22Rv1 (cell line): ENCODE measurements around the gene SPATA45.
"Not testable (repeated sequence)": the region's sequence is repeated elsewhere in the genome, so short reads cannot be mapped to it uniquely, and the experiment has no call there.

Experiments used
- H3K27ac ChIP-seq: fragments of 450-650 bp; 2 replicates; pipeline ENCODE4 v1.5.1; 2017
- CTCF ChIP-seq: fragments of 450-650 bp; IDR thresholded peaks from 2 replicates; pipeline ENCODE4 v1.5.1; 2017; ENCODE audit warnings: mild to moderate bottlenecking
- ZFX ChIP-seq: fragments of 450-650 bp; IDR thresholded peaks from 2 replicates; pipeline ENCODE4 v1.6.1; 2017; ENCODE audit warnings: antibody characterized with exemption, borderline replicate concordance

SPATA45 gene

GRCh38 chr1:212867192-212867591 lies 19.7 kb upstream of the SPATA45 start:
- TF ChIP-seq ZFX (no peak), CTCF (no peak)
- H3K27ac ChIP-seq: no peak overlapping the region

GRCh38 chr1:212864201-212864600 lies 16.8 kb upstream of the SPATA45 start:
- H3K27ac ChIP-seq: no peak overlapping the region
- no peak for TF ChIP-seq ZFX
- TF ChIP-seq CTCF: no peak

- not testable (repeated sequence) for H3K27ac ChIP-seq
Measured at GRCh38 chr1:212863345-212863744, 15.9 kb upstream of the SPATA45 start.

- TF ChIP-seq CTCF (no peak), ZFX (no peak)
- no peak overlapping the region for H3K27ac ChIP-seq
Measured at GRCh38 chr1:212862111-212862690, 14.8 kb upstream of the SPATA45 start.

GRCh38 chr1:212860713-212861581 lies 13.5 kb upstream of the SPATA45 start:
- no peak for TF ChIP-seq CTCF
- H3K27ac ChIP-seq: no peak overlapping the region

- TF ChIP-seq CTCF: no peak
- no peak for TF ChIP-seq ZFX
Measured at GRCh38 chr1:212858461-212859265, 11.2 kb upstream of the SPATA45 start.

GRCh38 chr1:212857992-212858460 lies 10.6 kb upstream of the SPATA45 start, which contains the start of gene FLVCR1:
Gene FLVCR1, plus strand, starts transcription at chr1:212858275. Its CDS starts 178 bp downstream, at chr1:212858453.
- TF ChIP-seq CTCF: no peak
- TF ChIP-seq ZFX: no peak
- peak within 1 kb of the TSS; percentile 90 for H3K27ac ChIP-seq

More at GRCh38 chr1:212858461-212859265, 11.2 kb upstream of the SPATA45 start:
- peak overlapping the region; percentile 90 for H3K27ac ChIP-seq
